ENCODE measurements around the gene NUDT16L1. TPM values are rescaled to one million over a fixed set of nuclear protein-coding genes. Genes with fewer than 3 reads are reported as not detected.

NUDT16L1 gene
- polyA plus RNA-seq, 3 donors: 40.0 to 62.7 (median 41.1) TPM

DNA sequence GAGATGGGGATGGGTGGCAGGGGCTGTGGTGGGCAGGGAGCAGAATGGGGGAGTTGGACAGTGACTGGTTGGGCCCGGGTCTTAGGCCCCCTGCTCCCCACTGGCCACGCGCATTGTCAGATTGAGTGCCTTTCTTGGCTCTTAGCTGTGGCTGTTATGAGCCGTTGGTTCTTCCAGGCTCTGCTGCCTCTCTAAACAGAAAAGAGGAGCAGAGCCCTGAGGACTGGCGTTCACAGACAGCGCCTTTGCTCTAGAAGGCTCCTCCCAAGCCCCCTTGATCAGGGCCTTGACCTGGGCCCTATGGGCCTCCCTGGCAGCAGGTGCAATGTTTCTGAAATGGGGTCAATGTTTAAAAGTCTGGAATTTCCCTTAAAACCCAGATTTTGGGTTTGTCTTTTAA lies 14.8 kb upstream of the NUDT16L1 start:
- Histone ChIP-seq H3K27ac (ENCODE audit: low read depth in 1 of 2, low read length in 2 of 2) (peak overlapping the region; percentile 94), H3K36me3 (replicated peaks in 1 of 2; ENCODE audit: control insufficient read depth in 1 of 2, insufficient read depth in 2 of 2, low read length in 2 of 2) (peaks cover 41 to 51% of the 10 kb centered on the region in 2 donors), H3K4me3 (replicated peaks in 1 of 3; ENCODE audit: low read depth in 2 of 3, low read length in 3 of 3) (no peak overlapping the region), H3K9ac (ENCODE audit: insufficient read depth, low read length, poor library complexity, severe bottlenecking) (no peak overlapping the region), H4K20me1 (ENCODE audit: insufficient read depth, low read length) (peaks cover 12% of the 10 kb centered on the region), H3K9me3 (replicated peaks in 1 of 2; ENCODE audit: control insufficient read depth in 1 of 2, insufficient read depth in 1 of 2, low read length in 2 of 2) (no peaks in the 10 kb centered on the region), H3K4me1 (ENCODE audit: control insufficient read depth in 1 of 2, insufficient read depth in 2 of 2, low read length in 2 of 2) (peaks cover 46 to 48% of the 10 kb centered on the region in 2 donors), H3K27me3 (ENCODE audit: control insufficient read depth in 2 of 2, insufficient read depth in 2 of 2, low read length in 2 of 2) (no peaks in the 10 kb centered on the region), H3K4me2 (replicated peaks; ENCODE audit: extremely low read depth, low read length, poor library complexity, severe bottlenecking) (peak overlapping the region; percentile 80), H3K79me2 (ENCODE audit: insufficient read depth, low read length) (peaks cover 42% of the 10 kb centered on the region), H2AFZ (ENCODE audit: insufficient read depth, low read depth, low read length, poor library complexity, severe bottlenecking) (no peak overlapping the region)
- H3K4me1 Mint-ChIP-seq: peaks cover 50% of the 10 kb centered on the region
- H3K27ac Mint-ChIP-seq: peak overlapping the region; percentile 90 to 98 (median 95)
- intact Hi-C loops (cut with micrococcal nuclease): no loop called here
- 86% methylated on average over 4 of the region's 6 CpGs for WGBS (ENCODE audit: insufficient coverage)
- peaks cover 0 to 2% (median 0%) of the 10 kb centered on the region in 7 donors for H3K9me3 Mint-ChIP-seq
- no peak for TF ChIP-seq CTCF (IDR thresholded peaks at IDR 0.05)
- no peak for DNase-seq
- H3K4me3 Mint-ChIP-seq: no peak overlapping the region
- no peaks in the 10 kb centered on the region for H3K27me3 Mint-ChIP-seq (ENCODE audit: low read depth in 3 of 3)
- peaks cover 27 to 78% of the 10 kb centered on the region in 2 donors for H3K36me3 Mint-ChIP-seq

DNA sequence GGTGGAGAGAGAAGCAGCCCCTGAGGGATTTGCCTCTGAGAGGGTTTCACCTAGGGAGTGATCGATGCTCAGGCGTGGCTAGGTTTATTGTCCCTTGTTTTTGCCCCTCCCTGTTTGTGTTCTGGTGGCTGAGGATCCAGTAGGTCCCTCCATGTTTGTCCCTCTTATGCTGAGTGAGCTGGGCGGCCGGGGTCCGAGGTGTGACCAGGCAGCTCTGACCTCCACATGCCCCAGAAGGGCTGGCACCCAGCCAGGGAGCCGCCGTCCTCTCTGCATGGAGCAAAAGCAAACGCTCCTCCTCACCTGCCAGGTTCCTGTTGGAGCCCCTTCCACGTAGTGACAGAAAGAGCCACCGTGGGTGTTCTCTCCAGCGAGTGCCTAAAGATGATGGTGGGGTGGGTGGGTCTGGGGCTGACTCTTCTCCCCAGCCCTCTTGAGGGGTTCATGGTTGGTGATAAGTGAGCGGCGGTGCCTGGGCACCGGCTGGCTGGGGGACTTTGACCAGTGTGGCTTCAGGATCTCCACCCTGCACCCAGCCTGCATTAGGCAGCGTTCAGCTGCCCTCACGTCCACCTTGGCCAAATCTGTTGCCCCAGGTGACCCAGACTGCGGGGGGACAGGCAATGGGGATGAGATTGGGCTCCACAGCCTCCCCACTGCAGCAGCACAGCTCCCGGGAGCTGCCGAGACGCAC lies 14.1 kb upstream of the NUDT16L1 start:
- peak overlapping the region; percentile 94 for H3K27ac ChIP-seq (ENCODE audit: low read depth in 1 of 2, low read length in 2 of 2)
- WGBS (ENCODE audit: insufficient coverage): 69% methylated on average over 10 of the region's 20 CpGs
- no peaks in the 10 kb centered on the region for H3K27me3 Mint-ChIP-seq (ENCODE audit: low read depth in 3 of 3)
- no peak for DNase-seq
- peak overlapping the region; percentile 80 for H3K4me2 ChIP-seq (replicated peaks; ENCODE audit: extremely low read depth, low read length, poor library complexity, severe bottlenecking)
- H3K4me3 ChIP-seq (replicated peaks in 1 of 3; ENCODE audit: low read depth in 2 of 3, low read length in 3 of 3): peak overlapping the region; percentile 6 to 77 (median 47)
- no peaks in the 10 kb centered on the region for H3K27me3 ChIP-seq (ENCODE audit: control insufficient read depth in 2 of 2, insufficient read depth in 2 of 2, low read length in 2 of 2)
- peaks cover 13% of the 10 kb centered on the region for H4K20me1 ChIP-seq (ENCODE audit: insufficient read depth, low read length)
- H3K4me1 Mint-ChIP-seq: peaks cover 50% of the 10 kb centered on the region
- intact Hi-C loops (cut with micrococcal nuclease): no loop called here
- H3K9me3 Mint-ChIP-seq: peaks cover 0 to 2% (median 0%) of the 10 kb centered on the region in 7 donors
- peak overlapping the region; percentile 72 for H3K9ac ChIP-seq (ENCODE audit: insufficient read depth, low read length, poor library complexity, severe bottlenecking)
- H3K36me3 Mint-ChIP-seq: peaks cover 29 to 79% of the 10 kb centered on the region in 2 donors
- no peaks in the 10 kb centered on the region for H3K9me3 ChIP-seq (replicated peaks in 1 of 2; ENCODE audit: control insufficient read depth in 1 of 2, insufficient read depth in 1 of 2, low read length in 2 of 2)
- peaks cover 46 to 48% of the 10 kb centered on the region in 2 donors for H3K4me1 ChIP-seq (ENCODE audit: control insufficient read depth in 1 of 2, insufficient read depth in 2 of 2, low read length in 2 of 2)
- peak overlapping the region; percentile 73 to 81 for H3K4me3 Mint-ChIP-seq
- H3K36me3 ChIP-seq (replicated peaks in 1 of 2; ENCODE audit: control insufficient read depth in 1 of 2, insufficient read depth in 2 of 2, low read length in 2 of 2): peaks cover 46 to 55% of the 10 kb centered on the region in 2 donors
- TF ChIP-seq CTCF (IDR thresholded peaks at IDR 0.05): no peak
- H2AFZ ChIP-seq (ENCODE audit: insufficient read depth, low read depth, low read length, poor library complexity, severe bottlenecking): peak overlapping the region; percentile 66
- H3K27ac Mint-ChIP-seq: peak overlapping the region; percentile 90 to 98 (median 95)
- H3K79me2 ChIP-seq (ENCODE audit: insufficient read depth, low read length): peaks cover 42% of the 10 kb centered on the region
